DLD1 (cell line): ENCODE measurements around the gene DNM1L.
"Not testable (repeated sequence)": the region's sequence is repeated elsewhere in the genome, so short reads cannot be mapped to it uniquely, and the experiment has no call there.

Experiments used
- in situ Hi-C: cut with HindIII; loops from 2 replicates; pipeline ENCODE4 v1.10.0; 2017; ENCODE audit warnings: low sequenced_read_pairs

The DNM1L gene

DNA sequence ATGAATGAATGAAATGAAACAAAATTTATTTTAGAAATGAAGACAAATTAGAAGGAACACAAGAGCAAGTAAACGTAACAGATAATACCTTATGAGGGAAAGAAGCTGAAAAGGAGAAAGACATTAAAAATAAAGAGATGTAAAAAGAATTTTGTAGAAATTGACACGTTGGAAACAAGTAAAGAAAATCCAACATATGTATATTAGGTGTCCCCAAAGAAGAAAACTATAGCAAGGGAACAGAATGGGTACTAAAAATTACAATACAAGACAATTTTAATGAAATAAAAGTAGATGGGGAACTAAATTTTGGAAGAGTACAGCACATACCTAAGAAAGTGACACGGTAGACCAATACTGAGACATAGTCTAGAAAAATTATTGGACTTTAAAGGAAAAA lies 16.7 kb downstream of the DNM1L start:
- in situ Hi-C loops: no loop called here

DNA sequence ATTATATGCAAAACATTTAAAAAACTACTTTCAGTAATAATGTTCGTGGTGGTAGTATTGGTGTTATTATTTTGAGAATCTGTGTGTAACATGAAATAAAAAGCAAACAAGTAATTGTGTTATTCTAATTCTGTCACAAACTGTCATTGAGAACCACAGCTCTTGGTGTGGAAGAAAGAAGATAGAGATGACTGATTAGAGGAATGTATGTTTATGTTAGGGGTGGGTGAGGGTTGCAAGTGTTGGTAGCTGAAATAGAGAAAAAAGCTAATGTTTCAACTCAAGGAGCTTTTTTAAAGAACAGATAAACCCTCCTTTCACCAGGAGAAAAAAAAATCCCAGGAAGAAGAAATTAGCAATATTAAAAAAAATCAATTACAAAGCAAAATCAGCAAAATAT lies 18.3 kb downstream of the DNM1L start:
- in situ Hi-C loops: no loop called here

DNA sequence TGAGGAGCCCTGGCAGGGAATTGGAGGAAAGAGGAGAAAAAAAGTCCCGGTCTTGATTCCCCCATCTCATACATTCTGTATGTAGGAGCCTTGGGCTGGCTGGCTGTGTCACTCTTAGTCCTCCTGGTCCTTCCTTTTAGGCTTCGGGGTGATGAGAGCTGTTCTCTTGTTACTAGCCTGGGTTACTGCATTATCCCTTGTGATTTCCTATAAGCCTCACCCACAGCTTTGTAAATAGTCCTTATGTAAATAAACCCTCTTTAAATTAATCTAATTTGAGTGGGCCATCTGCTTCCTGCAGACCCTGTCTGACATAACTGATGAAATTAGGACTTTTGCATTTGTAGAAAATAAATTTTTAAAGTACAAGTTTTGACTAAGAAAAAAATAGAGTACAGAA lies 19.2 kb downstream of the DNM1L start:
- in situ Hi-C loops: no loop called here

DNA sequence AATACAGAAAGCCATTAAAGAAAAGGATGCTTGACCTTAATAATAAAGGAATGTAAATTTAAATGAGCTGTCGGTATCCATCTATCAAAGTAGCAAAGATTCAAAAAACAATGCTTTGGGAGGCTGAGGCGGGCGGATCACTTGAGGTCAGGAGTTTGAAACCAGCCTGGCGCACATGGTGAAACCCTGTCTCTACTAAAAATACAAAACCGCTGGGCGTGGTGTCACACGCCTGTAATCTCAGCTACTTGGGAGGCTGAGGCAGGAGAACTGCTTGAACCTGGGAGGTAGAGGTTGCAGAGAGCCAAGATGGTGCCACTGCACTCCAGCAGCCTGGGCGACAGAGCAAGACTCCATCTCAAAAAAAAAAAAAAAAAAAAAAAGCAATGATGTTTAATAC lies 20.3 kb downstream of the DNM1L start:
- in situ Hi-C loops: not testable (repeated sequence)

DNA sequence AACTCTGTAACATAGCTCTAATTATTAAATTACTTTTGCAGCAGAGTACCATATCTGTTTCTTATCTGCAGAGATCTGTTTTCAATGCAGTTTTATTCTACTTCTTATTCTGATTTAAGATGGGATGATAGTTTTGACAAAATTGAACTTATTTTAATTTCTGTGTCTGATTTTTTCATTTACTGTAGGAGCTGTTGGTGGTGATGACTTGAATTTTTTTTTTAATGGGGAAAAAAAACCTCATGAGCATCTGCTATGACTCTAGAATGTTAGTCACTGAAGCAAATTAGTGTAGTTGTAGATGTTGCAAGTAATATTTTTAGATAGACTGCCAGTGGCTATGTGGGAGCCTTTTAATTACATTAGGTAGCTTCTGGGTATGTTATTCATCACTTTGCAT lies 23.4 kb downstream of the DNM1L start:
- in situ Hi-C loops: no loop called here

DNA sequence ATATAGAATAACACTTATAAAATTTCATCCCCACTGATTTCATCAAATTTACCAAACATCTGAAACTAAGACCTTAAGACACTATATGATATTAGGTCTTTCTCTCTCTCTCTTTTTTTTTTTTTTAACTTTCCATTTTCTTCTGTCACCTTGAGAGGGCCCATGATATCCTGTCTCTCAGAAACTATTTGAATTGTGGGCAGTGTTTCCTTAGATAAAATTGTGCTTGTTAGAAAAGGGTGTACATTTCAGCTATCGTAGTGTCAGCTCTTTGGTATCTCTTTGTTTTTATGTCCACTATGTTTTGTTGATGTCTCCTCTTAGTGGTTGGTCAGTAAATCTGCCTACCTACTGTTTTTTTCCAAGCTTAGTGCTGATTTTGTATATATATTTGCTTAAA lies 23.8 kb downstream of the DNM1L start:
- in situ Hi-C loops: no loop called here

DNA sequence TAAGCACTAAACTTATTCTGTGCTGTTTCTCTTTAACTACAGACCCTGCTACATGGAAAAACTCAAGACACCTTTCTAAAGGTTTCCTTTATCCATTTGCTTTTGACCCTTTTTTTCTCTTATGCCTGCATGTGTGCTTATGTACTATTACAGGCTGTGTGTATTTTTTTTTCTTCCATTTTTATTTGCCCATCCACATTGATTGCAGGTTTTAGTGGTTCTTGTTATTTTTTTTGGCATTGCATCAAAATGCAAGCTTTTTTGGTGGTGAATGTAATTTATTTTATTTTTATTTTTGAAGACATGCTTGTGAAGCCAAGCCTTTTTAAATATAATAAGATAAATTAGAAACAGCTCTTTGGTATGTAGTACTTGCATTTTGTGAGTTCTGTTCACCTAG lies 26.7 kb downstream of the DNM1L start:
- in situ Hi-C loops: no loop called here

DNA sequence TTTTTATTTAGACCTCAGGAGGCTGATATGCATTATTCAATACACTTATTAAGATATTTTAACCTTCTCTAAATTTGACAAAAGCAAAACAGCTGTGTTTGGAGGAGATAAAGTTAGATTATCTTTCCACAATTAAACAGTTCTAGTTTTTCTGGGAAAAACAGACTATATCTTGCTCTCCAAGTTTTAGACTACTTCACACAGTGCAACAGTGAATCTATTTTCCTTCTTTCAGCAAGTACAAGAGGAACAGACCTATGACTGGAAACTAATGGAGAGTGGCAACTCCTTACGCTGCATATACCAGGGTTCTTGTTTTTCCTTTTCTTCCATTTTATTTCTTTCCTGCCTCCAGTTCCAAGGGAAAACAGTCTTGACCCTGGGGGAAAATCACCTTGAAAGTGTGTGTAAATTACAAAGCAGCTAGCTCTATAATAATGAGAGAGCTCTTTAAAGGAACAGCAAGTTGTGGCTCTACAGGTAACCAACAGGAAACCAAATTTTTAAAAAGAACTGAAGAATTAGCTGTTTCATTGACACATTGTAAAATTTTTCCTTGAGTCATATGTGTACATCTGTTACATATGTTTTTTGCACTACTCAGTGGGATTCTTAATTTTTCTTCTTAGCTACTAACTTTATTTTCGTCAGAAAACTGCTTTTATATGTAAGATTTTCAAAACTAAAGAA lies 27.4 kb downstream of the DNM1L start:
- in situ Hi-C loops: no loop called here

DNA sequence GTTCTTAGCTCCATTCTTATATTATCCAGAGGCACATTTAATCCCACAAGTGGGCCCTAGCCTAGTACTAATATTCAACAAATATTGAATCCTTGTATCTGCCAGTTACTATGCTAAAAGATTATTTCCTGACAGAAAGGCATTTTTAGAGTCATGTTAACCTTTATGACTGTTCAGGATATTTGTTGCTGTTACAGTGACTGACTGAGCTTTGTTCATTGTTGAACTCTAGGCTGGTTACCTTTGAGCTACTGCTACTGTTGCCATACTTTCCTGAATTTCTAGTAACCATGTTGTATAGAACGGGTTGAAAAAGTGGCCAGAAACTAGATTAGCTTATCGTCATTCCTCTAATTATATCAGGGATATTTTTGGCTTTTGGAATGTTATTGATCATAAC lies 29.8 kb downstream of the DNM1L start:
- in situ Hi-C loops: no loop called here

DNA sequence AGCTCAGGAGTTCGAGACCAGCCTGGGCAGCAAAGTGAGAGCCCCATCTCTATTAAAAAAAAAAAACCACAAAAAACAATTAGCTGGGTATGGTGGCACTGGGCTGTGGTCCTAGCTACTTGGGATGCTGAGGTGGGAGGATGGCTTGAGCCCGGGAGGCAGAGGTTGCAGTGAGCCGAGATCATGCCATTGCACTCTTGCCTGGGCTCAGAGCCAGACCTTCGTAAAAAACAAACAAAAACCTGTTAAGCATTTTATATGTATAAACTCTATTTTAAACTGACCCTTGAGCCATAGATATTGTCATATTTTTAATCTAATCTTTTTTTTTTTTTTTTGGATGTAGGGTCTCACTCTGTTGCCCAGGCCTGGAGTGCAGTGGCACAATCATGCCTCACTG lies 35.7 kb downstream of the DNM1L start:
- in situ Hi-C loops: no loop called here

DNA sequence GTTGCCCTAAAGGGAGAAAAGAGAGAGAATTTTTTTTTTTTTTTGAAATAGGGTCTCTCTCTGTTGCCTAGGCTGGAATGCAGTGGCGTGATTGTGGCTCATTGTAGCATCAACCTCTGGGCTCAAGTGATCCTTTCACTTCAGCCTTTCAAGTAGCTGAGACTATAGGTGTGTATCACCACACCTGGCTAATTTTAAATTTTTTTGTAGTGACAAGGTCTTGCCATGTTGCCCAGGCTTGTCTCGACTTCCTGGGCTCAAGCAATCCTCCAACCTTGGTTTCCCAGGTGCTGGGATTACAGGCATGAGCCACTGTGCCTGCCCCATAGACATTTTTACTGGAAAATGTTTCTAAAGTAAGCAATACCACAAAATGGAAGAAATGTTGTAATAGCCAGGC lies 39.8 kb downstream of the DNM1L start:
- in situ Hi-C loops: no loop called here

DNA sequence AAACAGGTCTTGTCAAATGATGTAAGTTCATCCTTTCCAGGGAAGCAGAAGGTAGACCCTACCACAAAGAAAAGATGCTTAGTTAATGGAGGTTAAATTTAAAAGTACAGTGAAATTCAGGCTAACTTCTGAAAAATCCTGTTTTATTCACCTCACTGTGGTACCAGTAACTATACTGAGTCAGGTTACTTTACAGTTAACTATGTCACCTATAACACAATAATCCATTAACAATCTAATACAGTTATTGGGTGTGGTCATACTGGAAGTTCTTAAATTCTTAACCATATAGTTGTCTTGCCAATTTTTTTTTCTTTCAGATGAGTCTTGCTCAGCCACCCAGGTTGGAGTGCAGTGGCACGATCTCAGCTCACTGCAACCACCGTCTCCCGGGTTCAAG lies 46.2 kb downstream of the DNM1L start:
- in situ Hi-C loops: not testable (repeated sequence)

DNA sequence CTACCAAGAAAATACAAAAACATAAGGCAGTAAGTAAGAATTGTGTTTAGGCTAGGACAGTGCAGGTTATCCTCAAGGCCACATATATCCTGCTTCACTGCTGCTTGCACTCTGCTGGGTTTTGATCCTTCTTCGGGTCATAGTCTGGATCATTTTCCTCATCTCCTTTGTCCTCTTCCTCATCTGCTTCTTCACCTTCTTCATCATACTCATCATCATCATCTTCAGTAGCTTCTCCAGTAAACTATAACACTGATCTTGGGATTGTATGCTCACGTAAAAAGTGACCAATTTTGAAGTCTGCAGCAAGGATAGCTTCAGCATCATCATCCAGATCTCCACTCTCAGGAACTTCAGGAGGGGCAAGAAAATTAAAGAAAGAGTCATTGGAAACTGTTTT lies 47.2 kb downstream of the DNM1L start:
- in situ Hi-C loops: no loop called here

DNA sequence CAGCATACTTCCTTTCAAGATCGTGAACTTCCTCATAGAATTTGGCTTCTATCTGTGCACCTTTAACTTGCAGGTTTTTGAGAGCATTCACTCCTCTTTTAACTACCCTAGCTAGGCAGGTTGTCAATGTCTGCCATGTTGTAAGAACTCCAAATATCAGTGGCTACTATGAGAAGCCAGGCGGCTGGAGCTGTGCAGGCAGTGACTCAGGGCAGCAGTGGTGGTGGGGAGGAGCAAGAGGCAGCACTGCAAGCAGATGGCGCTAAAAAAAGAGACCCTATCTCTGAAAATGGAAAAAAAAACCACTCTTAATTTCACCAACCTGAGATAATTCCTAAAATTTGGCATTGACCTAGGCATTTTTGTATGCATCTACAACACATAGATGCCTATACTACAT lies 48.1 kb downstream of the DNM1L start:
- in situ Hi-C loops: no loop called here

DNA sequence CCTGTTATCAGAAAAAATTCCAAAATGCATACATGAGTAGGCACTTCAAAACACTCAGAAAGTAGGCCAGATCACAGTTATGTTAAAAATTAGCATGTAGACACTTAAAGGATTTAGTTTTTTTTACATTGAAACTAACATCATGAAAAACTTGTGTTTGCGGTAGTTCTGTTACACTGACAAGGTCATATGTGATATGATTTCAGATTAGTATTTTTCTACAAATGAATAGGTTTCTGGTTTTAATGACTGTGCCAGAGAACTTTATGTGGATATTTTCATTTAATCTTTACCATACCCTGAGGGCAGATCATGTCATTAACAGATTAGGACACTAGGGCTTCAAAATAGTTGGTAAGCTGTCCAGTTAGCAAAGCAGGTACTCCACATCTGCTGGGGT lies 55.9 kb downstream of the DNM1L start:
- in situ Hi-C loops: no loop called here

DNA sequence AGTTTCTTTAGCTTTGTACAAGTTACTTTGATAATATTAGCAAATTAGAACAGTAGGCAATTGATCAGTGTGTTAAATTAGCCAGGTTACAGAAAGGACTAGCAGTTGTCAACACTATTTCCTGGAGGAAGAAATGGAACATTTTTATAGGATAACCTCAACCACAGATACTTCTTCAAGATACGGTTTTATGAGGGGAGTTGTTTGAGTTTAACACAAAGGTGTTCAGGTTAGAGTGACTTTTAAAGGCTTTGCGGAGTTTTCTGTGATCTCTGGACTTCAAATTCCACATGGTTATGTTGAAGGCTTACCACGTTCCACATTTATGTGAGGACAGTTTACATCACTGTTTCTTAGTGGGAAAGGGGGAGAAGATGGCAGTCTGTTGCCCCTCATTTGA lies 57.3 kb downstream of the DNM1L start:
- in situ Hi-C loops: no loop called here

DNA sequence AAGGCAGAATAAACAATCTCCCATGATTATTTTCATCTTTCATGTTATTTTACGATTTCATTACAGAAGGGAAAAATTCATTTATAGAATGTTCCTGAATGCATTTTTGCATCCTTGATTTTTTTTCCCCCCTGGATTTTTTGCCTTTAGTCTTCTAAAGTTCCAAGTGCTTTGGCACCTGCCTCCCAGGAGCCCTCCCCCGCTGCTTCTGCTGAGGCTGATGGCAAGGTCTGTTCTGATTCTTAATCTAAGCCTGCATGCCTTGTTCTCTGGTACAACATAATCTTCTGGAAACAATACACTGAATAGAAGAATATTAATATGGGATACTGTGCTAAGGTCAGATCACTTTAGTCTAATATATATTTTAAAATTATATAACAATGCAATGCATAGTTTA lies 58.6 kb downstream of the DNM1L start:
- in situ Hi-C loops: no loop called here

DNA sequence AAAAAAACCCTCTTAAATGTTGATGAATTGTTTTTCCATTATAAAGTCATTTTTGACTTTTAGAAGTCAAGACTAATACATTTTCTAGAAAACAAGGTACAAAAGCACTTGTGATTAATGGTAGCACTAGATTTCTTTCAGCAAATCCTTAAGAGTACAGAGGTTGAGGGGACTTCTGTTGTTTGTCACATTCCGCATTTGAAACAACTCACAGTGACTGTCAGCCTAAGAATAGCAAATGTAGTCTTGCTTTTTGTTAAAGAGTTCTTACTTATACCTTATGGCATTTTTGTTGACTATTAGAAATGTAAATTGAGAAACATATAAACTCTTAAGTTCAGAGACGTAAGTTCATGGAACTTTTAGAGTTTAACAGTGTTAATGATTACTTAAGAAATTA lies 60.2 kb downstream of the DNM1L start:
- in situ Hi-C loops: no loop called here

DNA sequence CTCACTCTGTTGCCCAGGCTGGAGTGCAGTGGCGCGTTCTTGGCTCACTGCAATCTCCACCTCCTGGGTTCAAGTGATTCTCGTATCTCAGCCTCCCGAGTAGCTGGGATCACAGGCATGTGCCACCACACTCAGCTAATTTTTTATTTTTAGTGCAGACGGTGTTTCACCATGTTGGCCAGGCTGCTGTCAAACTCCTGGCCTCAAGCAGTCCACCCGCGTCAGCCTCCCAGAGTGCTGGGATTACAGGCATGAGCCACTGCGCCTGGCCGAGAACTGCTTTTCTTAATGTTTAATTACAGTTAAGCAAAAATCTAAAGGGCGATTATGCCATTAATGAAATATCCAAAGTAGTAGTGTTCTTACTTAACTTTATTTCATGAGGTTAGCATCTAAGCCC lies 63.0 kb downstream of the DNM1L start:
- in situ Hi-C loops: no loop called here

DNA sequence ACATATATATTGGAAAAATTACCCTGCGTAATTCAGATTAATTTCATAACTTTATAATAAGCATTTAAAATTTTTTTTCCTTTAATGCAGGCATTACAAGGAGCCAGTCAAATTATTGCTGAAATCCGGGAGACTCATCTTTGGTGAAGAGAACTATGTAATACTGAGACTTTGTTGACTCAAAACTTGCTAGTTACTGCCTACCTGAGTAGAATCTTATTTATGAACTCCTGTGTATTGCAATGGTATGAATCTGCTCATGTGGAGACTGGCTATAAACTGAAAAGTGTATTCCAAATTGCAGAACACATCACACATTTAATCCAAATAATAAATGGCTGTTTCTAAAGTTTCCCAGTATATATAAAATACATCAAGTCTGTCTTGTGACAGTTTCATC lies 64.2 kb downstream of the DNM1L start:
- in situ Hi-C loops: no loop called here

DNA sequence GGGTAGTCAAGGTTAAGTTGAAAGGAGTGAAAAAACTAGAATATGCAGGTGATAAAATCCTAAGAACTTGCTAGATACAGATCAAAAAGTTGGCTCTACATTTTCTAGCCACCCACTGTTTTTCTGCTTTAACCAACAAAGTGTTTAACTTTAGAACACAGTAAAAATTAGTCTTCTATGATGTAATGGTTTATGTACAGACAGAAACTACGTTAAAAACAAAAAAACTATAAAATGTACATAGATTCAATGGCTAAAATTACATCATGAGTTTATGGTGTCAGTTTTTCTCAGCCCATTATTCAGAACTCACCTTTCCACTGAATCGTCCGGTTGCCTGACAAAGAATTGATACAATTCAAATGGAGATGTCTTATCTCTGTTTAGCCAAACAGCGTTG lies 74.5 kb downstream of the DNM1L start:
- in situ Hi-C loops: no loop called here

DNA sequence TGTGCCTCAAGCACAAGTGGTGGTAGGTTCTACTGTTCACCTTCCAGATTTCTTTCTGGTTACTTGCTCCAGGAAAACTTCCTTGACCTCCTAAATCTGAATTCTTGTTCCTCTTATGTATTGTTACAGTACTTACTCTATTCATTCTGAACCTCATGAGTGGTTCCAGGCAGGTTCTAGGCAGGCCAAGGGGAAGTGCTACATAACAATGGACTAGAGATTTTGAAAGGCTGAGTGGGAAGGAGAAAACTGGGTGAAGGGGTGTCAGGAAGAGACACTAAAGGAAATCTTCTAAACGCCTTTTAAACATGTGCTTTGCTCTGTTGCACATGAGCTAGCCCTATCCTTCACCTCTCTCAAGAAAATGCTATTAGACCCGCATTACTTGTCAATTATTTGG lies 75.0 kb downstream of the DNM1L start:
- in situ Hi-C loops: no loop called here

DNA sequence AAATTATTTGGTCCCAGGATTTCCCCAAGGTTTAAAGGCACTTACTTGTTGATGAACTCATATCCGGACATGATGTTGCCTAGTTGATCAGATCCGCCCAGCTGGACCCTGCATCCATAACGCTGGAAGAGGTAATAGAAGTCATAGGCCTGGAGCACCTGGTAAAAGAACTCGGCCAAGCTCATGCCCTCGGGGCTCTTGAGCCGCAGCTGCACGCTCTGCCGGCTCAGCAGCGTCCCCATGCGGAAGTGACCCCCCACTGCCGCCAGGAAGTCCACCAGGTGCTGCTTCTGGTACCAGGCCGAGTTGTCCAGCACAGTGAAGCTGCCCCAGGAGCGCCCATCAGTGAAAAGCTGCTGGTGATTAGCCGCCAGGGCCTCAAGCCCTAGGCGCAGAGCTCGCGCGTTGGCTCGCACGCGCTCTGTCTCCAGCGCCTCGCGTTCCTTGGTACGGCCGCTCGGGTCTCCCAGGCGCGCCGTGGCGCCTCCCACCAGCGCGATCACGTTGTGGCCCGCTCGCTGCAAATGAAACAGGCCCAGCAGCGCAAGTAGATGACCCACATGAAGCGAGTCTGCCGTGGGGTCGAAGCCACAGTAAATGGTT lies 76.1 kb downstream of the DNM1L start:
- in situ Hi-C loops: no loop called here
